RWPE1 (cell line): ENCODE results near the gene INTS12.

ENCODE experiments used
- CTCF ChIA-PET: fragments of 350-600 bp; sonication (Branson Sonifier 250); formaldehyde crosslinking; extraction: SDS; loops from one replicate; lab custom pipeline; 2021; lab: Yijun Ruan, JAX
- POLR2A ChIA-PET: fragments of 400-600 bp; formaldehyde crosslinking; extraction: SDS; loops from one replicate; lab custom pipeline; 2020; ENCODE audit warnings: antibody characterized with exemption; ENCODE audit not compliant: low non-redundant PET; lab: Yijun Ruan, JAX
- DNase-seq: peaks from one replicate; pipeline ENCODE4 v3.0.0; 2012; ENCODE audit warnings: low spot score
- H3K27ac ChIP-seq: fragments of 450-650 bp; 2 replicates; pipeline ENCODE4 v1.5.1; 2017
- CTCF ChIP-seq: fragments of 450-650 bp; conservative IDR thresholded peaks from 2 replicates; pipeline ENCODE4 v1.5.1; 2017; ENCODE audit warnings: low read depth, mild to moderate bottlenecking

The INTS12 gene

GRCh38 chr4:105725623-105726022, 17.1 kb upstream of the INTS12 start:
- no peak overlapping the region for H3K27ac ChIP-seq
- ChIA-PET CTCF (no interaction called here), POLR2A (no interaction called here)
- no peak for DNase-seq
- TF ChIP-seq CTCF, result no peak

- ChIA-PET CTCF (no interaction called here), POLR2A (no interaction called here)
- no peak for TF ChIP-seq CTCF
- H3K27ac ChIP-seq, result no peak overlapping the region
- DNase-seq, result no peak
Measured at GRCh38 chr4:105719204-105719603, 10.7 kb upstream of the INTS12 start.

- POLR2A ChIA-PET, result no interaction called here
- CTCF ChIA-PET, result interaction anchor here (0.5 to 1.1 kb wide), 9 partner anchors 11 to 473 kb away, joined by 3 to 4 read pairs (median 3); partner anchors contain the start of gene PPA2
- peak; percentile 68 for TF ChIP-seq CTCF
- H3K27ac ChIP-seq, result no peak overlapping the region
- DNase-seq, result peak; percentile 42
Measured at GRCh38 chr4:105715692-105716278, 7.3 kb upstream of the INTS12 start.

- CTCF ChIA-PET, result interaction anchor here (0.5 to 1.1 kb wide), 10 partner anchors 11 to 474 kb away, joined by 3 to 4 read pairs (median 3); partner anchors contain the start of gene PPA2
Measured at GRCh38 chr4:105714932-105715331, 6.4 kb upstream of the INTS12 start.

GRCh38 chr4:105714071-105714521, 5.6 kb upstream of the INTS12 start:
- TF ChIP-seq CTCF, result no peak
- ChIA-PET POLR2A (no interaction called here), CTCF (interaction anchor here (0.5 to 0.7 kb wide), 3 partner anchors 22 to 1094 kb away, joined by 3 to 4 read pairs (median 3); no protein-coding TSS in a partner anchor)
- peak; percentile 21 for DNase-seq
- no peak overlapping the region for H3K27ac ChIP-seq

More at GRCh38 chr4:105714932-105715331, 6.4 kb upstream of the INTS12 start:
- no peak overlapping the region for H3K27ac ChIP-seq
- no peak for DNase-seq
- POLR2A ChIA-PET, result no interaction called here
- no peak for TF ChIP-seq CTCF

GRCh38 chr4:105712766-105713165, 4.3 kb upstream of the INTS12 start:
- POLR2A ChIA-PET, result no interaction called here
- CTCF ChIA-PET, result no interaction called here
- no peak for DNase-seq
- no peak for TF ChIP-seq CTCF
- H3K27ac ChIP-seq, result no peak overlapping the region
